A549 (cell line): ENCODE measurements around the gene PTTG1IP. TPM values are rescaled to one million over a fixed set of nuclear protein-coding genes. Genes with fewer than 3 reads are reported as not detected.

Source experiments
- ATAC-seq, 2 experiments: fragments of 200-7000 bp in 1 of 2; fragments of >200 bp in 1 of 2; cut with Nextera tagmentation in 1 of 2; cut with Tn5 transposase in 1 of 2; 3 replicates each; pipeline versions ENCODE4 v1.8.0 to v1.9.1; 2018 to 2020; ENCODE audit warnings: mild to moderate bottlenecking in 1 of 2, moderate library complexity in 1 of 2
- CTCF ChIA-PET: fragments of 300-600 bp; sonication (Branson Sonifier 250); formaldehyde crosslinking; extraction: SDS; loops from one replicate; lab custom pipeline; 2021; ENCODE audit warnings: antibody characterized with exemption, inconsistent platforms; lab: Yijun Ruan, JAX
- POLR2A ChIA-PET: fragments of 350-600 bp; formaldehyde crosslinking; extraction: SDS; loops from one replicate; lab custom pipeline; 2021; ENCODE audit warnings: antibody characterized with exemption, inconsistent platforms; lab: Yijun Ruan, JAX
- DNase-seq, 2 experiments: peaks; one replicate each; pipeline versions ENCODE4 v3.0.0 to v3.0.0-alpha.2; 2011 to 2016; ENCODE audit warnings: low read depth in 1 of 2, low spot score in 1 of 2
- FAIRE-seq: peaks from 2 replicates; lab custom pipeline; 2011; peaks lifted over from hg19 to GRCh38; lab: Jason Lieb, UNC
- H3K27ac ChIP-seq, 2 experiments: fragments of >200 bp; sonication (Bioruptor Twin); formaldehyde crosslinking; 3 replicates each; pipeline ENCODE4 v1.5.1; 2016 to 2017
- H3K4me1 ChIP-seq: fragments of >200 bp; sonication (Bioruptor Twin); formaldehyde crosslinking; 3 replicates; pipeline ENCODE4 v1.6.1; 2016
- H3K4me2 ChIP-seq: fragments of >200 bp; sonication (Bioruptor Twin); formaldehyde crosslinking; 3 replicates; pipeline ENCODE4 v1.6.1; 2016
- H3K4me3 ChIP-seq: fragments of >200 bp; sonication (Bioruptor Twin); formaldehyde crosslinking; 3 replicates; pipeline ENCODE4 v1.5.1; 2016
- H3K9me3 ChIP-seq: fragments of >200 bp; sonication (Bioruptor Twin); formaldehyde crosslinking; 3 replicates; pipeline ENCODE4 v1.6.1; 2016
- BCL3 ChIP-seq: fragments of >200 bp; sonication (Bioruptor Twin); formaldehyde crosslinking; IDR thresholded peaks from 3 replicates; pipeline ENCODE4 v1.6.1; 2016
- CBX2 ChIP-seq: fragments of 200-600 bp; sonication (generic); IDR thresholded peaks from 2 replicates; pipeline ENCODE4 v1.6.1; 2016; ENCODE audit warnings: low read depth, mild to moderate bottlenecking, borderline replicate concordance
- EHF ChIP-seq: fragments of 250-450 bp; sonication (Bioruptor Pico); IDR thresholded peaks from 2 replicates; pipeline ENCODE4 v1.5.0; 2020; ENCODE audit warnings: mild to moderate bottlenecking
- EHMT2 ChIP-seq: fragments of 200-600 bp; sonication (generic); IDR thresholded peaks from 2 replicates; pipeline ENCODE4 v1.6.1; 2016; ENCODE audit warnings: antibody characterized with exemption, low read depth, mild to moderate bottlenecking, moderate library complexity
- ELK1 ChIP-seq: fragments of 150-350 bp; IDR thresholded peaks from 2 replicates; pipeline ENCODE4 v1.6.1; 2014; ENCODE audit warnings: low read depth, mild to moderate bottlenecking, low read length
- ESRRA ChIP-seq: fragments of 150-350 bp; IDR thresholded peaks from 2 replicates; pipeline ENCODE4 v1.6.1; 2014; ENCODE audit warnings: mild to moderate bottlenecking, low read length, borderline replicate concordance
- FOSL2 ChIP-seq, 2 experiments: fragments of 450-650 bp in 1 of 2; fragments of >200 bp in 1 of 2; sonication (Bioruptor Twin) in 1 of 2; formaldehyde crosslinking; IDR thresholded peaks; 2 replicates each; pipeline versions ENCODE4 v1.5.0 to v1.6.1; 2016 to 2020; ENCODE audit warnings: mild to moderate bottlenecking in 1 of 2, moderate library complexity in 1 of 2
- FOXS1 ChIP-seq: fragments of 250-450 bp; sonication (Bioruptor Pico); IDR thresholded peaks from 2 replicates; pipeline ENCODE4 v1.5.0; 2020; ENCODE audit warnings: mild to moderate bottlenecking, moderate library complexity
- GATA3 ChIP-seq: IDR thresholded peaks from 2 replicates; pipeline ENCODE4 v1.6.1; 2012; ENCODE audit warnings: borderline replicate concordance
- JUNB ChIP-seq: fragments of >200 bp; sonication (Bioruptor Twin); formaldehyde crosslinking; IDR thresholded peaks from 2 replicates; pipeline ENCODE4 v1.6.1; 2016
- KDM1A ChIP-seq: fragments of 200-600 bp; sonication (generic); IDR thresholded peaks from 2 replicates; pipeline ENCODE4 v1.6.1; 2016; ENCODE audit warnings: low read depth, mild to moderate bottlenecking
- MAFK ChIP-seq: fragments of 450-650 bp; IDR thresholded peaks from 2 replicates; pipeline ENCODE4 v1.6.1; 2014; ENCODE audit not compliant: partially characterized antibody
- NFE2L2 ChIP-seq: fragments of 150-350 bp; conservative IDR thresholded peaks from 2 replicates; pipeline ENCODE4 v1.6.1; 2014; ENCODE audit warnings: low read length
- RCOR1 ChIP-seq: fragments of 150-350 bp; IDR thresholded peaks from 2 replicates; pipeline ENCODE4 v1.6.1; 2014; ENCODE audit warnings: antibody characterized with exemption, low read length, low read depth
- SREBF2 ChIP-seq: fragments of 450-650 bp; IDR thresholded peaks from 2 replicates; pipeline ENCODE4 v1.6.1; 2014; ENCODE audit warnings: mild to moderate bottlenecking, moderate library complexity
- USF2 ChIP-seq: fragments of 450-650 bp; IDR thresholded peaks from 2 replicates; pipeline ENCODE4 v1.6.1; 2014; ENCODE audit warnings: antibody characterized with exemption
- ZNF302 ChIP-seq: fragments of 250-450 bp; sonication (Bioruptor Pico); IDR thresholded peaks from 2 replicates; pipeline ENCODE4 v1.9.0; 2021; ENCODE audit warnings: inconsistent platforms, mild to moderate bottlenecking, moderate library complexity
- WGBS: methylation state at CpG from one replicate; pipeline ENCODE4 v1.1.6; 2017; ENCODE audit errors: missing lambda C conversion rate; 5-methylcytosine and 5-hydroxymethylcytosine counted together
- polyA plus RNA-seq, 4 experiments: library from polyadenylated mRNA; depleted of rRNA in 3 of 4; stranded (reverse); fragments of >200 nt; fragmentation: RNase III in 1 of 4; extraction: RNeasy Plus Mini Kit Qiagen cat#74134 plus additional on column Dnase treatment in 1 of 4; gene quantifications; 2 replicates in 3 of 4; 3 replicates in 1 of 4; pipeline ENCODE4 v1.2.3, GENCODE V29; 2011 to 2017
- TF ChIP-seq, protein P1 (sequence below): fragments of 250-450 bp; sonication (Bioruptor Pico); IDR thresholded peaks from 2 replicates; pipeline ENCODE4 v1.5.0; 2021; ENCODE audit warnings: mild to moderate bottlenecking, moderate library complexity, borderline replicate concordance
- TF ChIP-seq, protein P2 (sequence below): fragments of 200-600 bp; sonication (generic); IDR thresholded peaks from 2 replicates; pipeline ENCODE4 v1.6.1; 2016; ENCODE audit warnings: antibody characterized with exemption, mild to moderate bottlenecking, moderate library complexity

PTTG1IP gene
- polyA plus RNA-seq, 2 of the 4 experiments (the other 2 are of a cell fraction): 98.7 to 99.4 TPM

GRCh38 chr21:44867464-44867863 lies 6.0 kb downstream of the PTTG1IP start (continued):
- TF ChIP-seq FOSL2 (IDR thresholded peaks at IDR 0.05): no peak
- no peak for TF ChIP-seq FOSL2 (CRISPR knock-in tag; IDR thresholded peaks at IDR 0.05)
- no peak for TF ChIP-seq ESRRA
- TF ChIP-seq FOXS1 (CRISPR knock-in tag): no peak

DNA sequence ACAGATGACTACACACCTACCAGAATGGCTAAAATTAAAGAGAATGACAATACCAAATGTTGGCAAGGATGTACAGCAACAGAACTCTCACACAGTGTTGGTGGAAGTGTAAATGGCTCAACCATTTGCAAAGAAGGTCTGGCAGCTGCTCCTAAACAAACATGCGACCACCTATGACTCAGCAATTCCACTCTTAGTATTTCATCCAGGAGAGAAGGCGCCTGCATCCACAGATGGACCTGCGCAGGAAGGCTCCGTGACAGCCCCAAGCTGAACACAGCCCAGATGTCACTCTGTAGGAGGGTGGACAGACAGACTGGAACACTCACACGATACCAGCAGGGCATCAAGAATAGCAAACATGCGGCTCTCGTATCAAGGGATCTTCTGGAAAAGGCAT lies 6.7 kb downstream of the PTTG1IP start:
- Histone ChIP-seq H3K4me1 (peaks cover 54% of the 10 kb centered on the region), H3K4me2 (peak overlapping the region; percentile 57), H3K9me3 (no peaks in the 10 kb centered on the region), H3K27ac (peak overlapping the region; percentile 19 to 80; a peak in 5 of 6 replicates), H3K4me3 (no peak overlapping the region)
- FAIRE-seq: no peak
- TF ChIP-seq MAFK (peak; percentile 76), NFE2L2 (peak; percentile 75), ELK1 (no peak)
- CTCF ChIA-PET: interaction anchor here (0.8 to 1.3 kb wide), 2 partner anchors 13 to 65 kb away, joined by 3 to 4 read pairs; no protein-coding TSS in a partner anchor
- POLR2A ChIA-PET: interaction anchor here (1.0 kb wide), 1 partner anchor 51 kb away, joined by 3 read pairs; no protein-coding TSS in a partner anchor
- no peak for DNase-seq
- ATAC-seq: no peak
- 78% methylated on average over 7 of the region's 7 CpGs for WGBS

GRCh38 chr21:44865561-44866280 lies 7.8 kb downstream of the PTTG1IP start:
- ChIA-PET CTCF (interaction anchor here (0.8 kb wide), 1 partner anchor 574 kb away, joined by 3 read pairs; no protein-coding TSS in a partner anchor), POLR2A (interaction anchor here (1.0 kb wide), 1 partner anchor 50 kb away, joined by 3 read pairs; no protein-coding TSS in a partner anchor)
- H3K27ac ChIP-seq: peak overlapping the region in 1 of 2 experiments; percentile 80; a peak in 3 of 6 replicates
- H3K4me1 ChIP-seq: peaks cover 44% of the 10 kb centered on the region
- H3K9me3 ChIP-seq: no peaks in the 10 kb centered on the region
- no peak for TF ChIP-seq KDM1A
- DNase-seq (no peak), FAIRE-seq (no peak), ATAC-seq (no peak)
- H3K4me3 ChIP-seq: no peak overlapping the region
- no peak overlapping the region for H3K4me2 ChIP-seq
- 81% methylated on average over 12 of the region's 12 CpGs for WGBS

DNA sequence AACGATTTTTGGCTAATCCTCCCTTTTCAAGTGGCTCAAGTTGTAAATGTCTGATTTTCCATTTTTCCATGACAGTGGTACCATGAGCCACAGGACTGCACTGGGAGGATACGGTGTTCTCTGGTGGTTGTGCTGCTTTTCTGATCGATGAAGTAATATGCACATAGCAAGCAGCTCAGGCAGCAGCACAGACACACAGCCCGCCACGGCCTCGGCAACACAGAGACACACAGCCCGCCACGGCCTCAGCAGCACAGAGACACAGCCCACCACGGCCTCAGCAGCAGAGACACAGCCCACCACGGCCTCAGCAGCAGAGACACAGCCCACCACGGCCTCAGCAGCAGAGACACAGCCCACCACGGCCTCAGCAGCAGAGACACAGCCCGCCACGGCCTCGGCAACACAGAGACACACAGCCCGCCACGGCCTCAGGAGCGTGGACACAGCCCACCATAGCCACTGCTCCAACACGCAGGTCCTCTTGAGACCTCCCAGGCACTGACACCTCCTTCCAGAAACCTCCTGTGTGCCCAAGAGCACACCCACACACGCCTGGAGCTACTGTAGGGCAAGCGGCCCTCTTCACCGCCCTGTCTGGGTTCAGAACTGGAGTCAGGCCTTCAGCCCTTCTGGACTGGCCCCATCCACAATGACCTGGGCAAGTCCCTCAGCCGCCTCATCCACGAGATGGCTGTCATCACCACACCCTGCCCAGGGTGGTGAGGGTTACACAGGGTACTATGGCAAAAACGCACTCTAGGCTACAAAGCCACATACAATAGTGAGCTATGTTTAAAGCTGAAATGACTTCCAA lies 10.4 kb downstream of the PTTG1IP start:
- H3K9me3 ChIP-seq: no peaks in the 10 kb centered on the region
- ATAC-seq (no peak), FAIRE-seq (no peak), DNase-seq (no peak)
- peaks cover 19% of the 10 kb centered on the region for H3K4me1 ChIP-seq
- CTCF ChIA-PET: no interaction called here
- no peak overlapping the region for H3K27ac ChIP-seq
- H3K4me2 ChIP-seq: no peak overlapping the region
- no peak overlapping the region for H3K4me3 ChIP-seq
- 95% methylated on average over 8 of the region's 25 CpGs for WGBS
- POLR2A ChIA-PET: no interaction called here
- no peak for TF ChIP-seq RCOR1
- no peak for TF ChIP-seq ZNF302 (CRISPR knock-in tag)
- TF ChIP-seq BCL3: no peak
- TF ChIP-seq SREBF2: no peak
- no peak for TF ChIP-seq JUNB
- TF ChIP-seq CBX2: no peak
- no peak for TF ChIP-seq FOSL2 (IDR thresholded peaks at IDR 0.05)
- no peak for TF ChIP-seq FOSL2 (CRISPR knock-in tag; IDR thresholded peaks at IDR 0.05)
- TF ChIP-seq GATA3: no peak
- no peak for TF ChIP-seq ESRRA
- no peak for TF ChIP-seq EHF (CRISPR knock-in tag)
- TF ChIP-seq, protein P1, sequence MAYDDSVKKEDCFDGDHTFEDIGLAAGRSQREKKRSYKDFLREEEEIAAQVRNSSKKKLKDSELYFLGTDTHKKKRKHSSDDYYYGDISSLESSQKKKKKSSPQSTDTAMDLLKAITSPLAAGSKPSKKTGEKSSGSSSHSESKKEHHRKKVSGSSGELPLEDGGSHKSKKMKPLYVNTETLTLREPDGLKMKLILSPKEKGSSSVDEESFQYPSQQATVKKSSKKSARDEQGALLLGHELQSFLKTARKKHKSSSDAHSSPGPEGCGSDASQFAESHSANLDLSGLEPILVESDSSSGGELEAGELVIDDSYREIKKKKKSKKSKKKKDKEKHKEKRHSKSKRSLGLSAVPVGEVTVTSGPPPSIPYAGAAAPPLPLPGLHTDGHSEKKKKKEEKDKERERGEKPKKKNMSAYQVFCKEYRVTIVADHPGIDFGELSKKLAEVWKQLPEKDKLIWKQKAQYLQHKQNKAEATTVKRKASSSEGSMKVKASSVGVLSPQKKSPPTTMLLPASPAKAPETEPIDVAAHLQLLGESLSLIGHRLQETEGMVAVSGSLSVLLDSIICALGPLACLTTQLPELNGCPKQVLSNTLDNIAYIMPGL (CRISPR knock-in tag): no peak
- TF ChIP-seq MAFK: no peak
- TF ChIP-seq, protein P2, sequence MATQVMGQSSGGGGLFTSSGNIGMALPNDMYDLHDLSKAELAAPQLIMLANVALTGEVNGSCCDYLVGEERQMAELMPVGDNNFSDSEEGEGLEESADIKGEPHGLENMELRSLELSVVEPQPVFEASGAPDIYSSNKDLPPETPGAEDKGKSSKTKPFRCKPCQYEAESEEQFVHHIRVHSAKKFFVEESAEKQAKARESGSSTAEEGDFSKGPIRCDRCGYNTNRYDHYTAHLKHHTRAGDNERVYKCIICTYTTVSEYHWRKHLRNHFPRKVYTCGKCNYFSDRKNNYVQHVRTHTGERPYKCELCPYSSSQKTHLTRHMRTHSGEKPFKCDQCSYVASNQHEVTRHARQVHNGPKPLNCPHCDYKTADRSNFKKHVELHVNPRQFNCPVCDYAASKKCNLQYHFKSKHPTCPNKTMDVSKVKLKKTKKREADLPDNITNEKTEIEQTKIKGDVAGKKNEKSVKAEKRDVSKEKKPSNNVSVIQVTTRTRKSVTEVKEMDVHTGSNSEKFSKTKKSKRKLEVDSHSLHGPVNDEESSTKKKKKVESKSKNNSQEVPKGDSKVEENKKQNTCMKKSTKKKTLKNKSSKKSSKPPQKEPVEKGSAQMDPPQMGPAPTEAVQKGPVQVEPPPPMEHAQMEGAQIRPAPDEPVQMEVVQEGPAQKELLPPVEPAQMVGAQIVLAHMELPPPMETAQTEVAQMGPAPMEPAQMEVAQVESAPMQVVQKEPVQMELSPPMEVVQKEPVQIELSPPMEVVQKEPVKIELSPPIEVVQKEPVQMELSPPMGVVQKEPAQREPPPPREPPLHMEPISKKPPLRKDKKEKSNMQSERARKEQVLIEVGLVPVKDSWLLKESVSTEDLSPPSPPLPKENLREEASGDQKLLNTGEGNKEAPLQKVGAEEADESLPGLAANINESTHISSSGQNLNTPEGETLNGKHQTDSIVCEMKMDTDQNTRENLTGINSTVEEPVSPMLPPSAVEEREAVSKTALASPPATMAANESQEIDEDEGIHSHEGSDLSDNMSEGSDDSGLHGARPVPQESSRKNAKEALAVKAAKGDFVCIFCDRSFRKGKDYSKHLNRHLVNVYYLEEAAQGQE: no peak
- no peak for TF ChIP-seq USF2
- no peak for TF ChIP-seq EHMT2
